Smooth muscle cell (in vitro differentiated cells): ENCODE results near the gene RASGRF2. TPM values are rescaled to one million over a fixed set of nuclear protein-coding genes. Genes with fewer than 3 reads are reported as not detected.
A peak's percentile ranks its signal among the peaks of the same experiment; 100 is the strongest.

Source experiments
- DNase-seq: peaks from one replicate; lab custom pipeline; 2025; ENCODE audit not compliant: unreplicated experiment; lab: John Stamatoyannopoulos, UW
- H2AFZ ChIP-seq: fragments of 200-600 bp; sonication (generic); 2 replicates; pipeline ENCODE4 v1.6.0; 2016; ENCODE audit warnings: antibody characterized with exemption, low read depth, mild to moderate bottlenecking
- H3F3A ChIP-seq: fragments of 200-600 bp; sonication (generic); 2 replicates; pipeline ENCODE4 v1.6.0; 2017; ENCODE audit warnings: antibody characterized with exemption, low read depth
- H3K27ac ChIP-seq: fragments of 200-600 bp; sonication (generic); 2 replicates; pipeline ENCODE4 v1.5.1; 2016; ENCODE audit warnings: low read depth, mild to moderate bottlenecking
- H3K27me3 ChIP-seq: fragments of 200-600 bp; sonication (generic); 2 replicates; pipeline ENCODE4 v1.6.1; 2016; ENCODE audit warnings: low read depth, mild to moderate bottlenecking
- H3K36me3 ChIP-seq: fragments of 200-600 bp; sonication (generic); 2 replicates; pipeline ENCODE4 v1.5.1; 2016; ENCODE audit warnings: low read depth
- H3K4me1 ChIP-seq: fragments of 200-600 bp; sonication (generic); 2 replicates; pipeline ENCODE4 v1.5.1; 2016; ENCODE audit warnings: low read depth
- H3K4me2 ChIP-seq: fragments of 200-600 bp; sonication (generic); 2 replicates; pipeline ENCODE4 v1.6.0; 2016; ENCODE audit warnings: mild to moderate bottlenecking
- H3K4me3 ChIP-seq: fragments of 200-600 bp; sonication (generic); 2 replicates; pipeline ENCODE4 v1.5.1; 2016; ENCODE audit warnings: mild to moderate bottlenecking
- H3K79me2 ChIP-seq: fragments of 200-600 bp; sonication (generic); 2 replicates; pipeline ENCODE4 v1.6.0; 2016; ENCODE audit warnings: low read depth, mild to moderate bottlenecking
- H3K9ac ChIP-seq: fragments of 200-600 bp; sonication (generic); 2 replicates; pipeline ENCODE4 v1.6.0; 2016; ENCODE audit warnings: low read depth
- H3K9me3 ChIP-seq: fragments of 200-600 bp; sonication (generic); replicated peaks from 2 replicates; pipeline ENCODE4 v1.5.1; 2016; ENCODE audit warnings: low read depth
- H4K20me1 ChIP-seq: fragments of 200-600 bp; sonication (generic); 2 replicates; pipeline ENCODE4 v1.6.0; 2016; ENCODE audit warnings: low read depth
- WGBS: methylation state at CpG from one replicate; pipeline ENCODE4 v1.1.7; 2016; ENCODE audit warnings: low lambda C conversion rate; 5-methylcytosine and 5-hydroxymethylcytosine counted together
- polyA plus RNA-seq: library from polyadenylated mRNA; unstranded; fragments of >200 nt; fragmentation: Nextera tagmentation; extraction: Ambion mirVana; gene quantifications from 2 replicates; pipeline ENCODE4 v1.2.1, GENCODE V29; 2016
- total RNA-seq: library from RNA; depleted of rRNA; stranded (reverse); fragments of >200 nt; gene quantifications from 2 replicates; pipeline ENCODE4 v1.2.3, GENCODE V29; 2014
- TF ChIP-seq, protein P1 (sequence below): fragments of 200-600 bp; sonication (generic); IDR thresholded peaks from 2 replicates; pipeline ENCODE4 v1.5.1; 2017; ENCODE audit warnings: borderline replicate concordance, mild to moderate bottlenecking, antibody characterized with exemption; ENCODE audit not compliant: insufficient read depth, poor library complexity, severe bottlenecking

Gene RASGRF2
- total and polyA plus RNA-seq, 2 experiments from 2014 or later: 11.1 to 24.7 TPM

DNA sequence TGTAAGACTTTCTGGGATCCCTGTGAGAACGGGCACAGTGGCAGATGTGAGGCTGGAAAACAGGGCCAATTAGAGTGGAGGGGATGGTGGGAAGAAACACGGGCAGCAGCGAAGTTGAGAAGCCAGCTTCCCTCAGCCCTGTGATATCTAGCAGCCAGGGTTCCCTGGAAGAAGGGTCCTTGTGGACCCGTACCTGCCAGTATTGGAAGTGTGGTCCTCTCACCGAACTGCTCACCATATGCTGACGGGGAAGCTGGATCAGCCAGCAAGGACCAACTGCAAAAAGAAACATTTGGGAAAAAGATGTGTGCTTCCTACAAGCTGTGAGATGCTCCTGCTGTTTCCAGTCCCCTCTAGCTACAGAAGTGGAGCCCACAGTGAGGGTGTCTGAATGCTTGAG is 286.5 kb downstream of the RASGRF2 start:
- TF ChIP-seq, protein P1, sequence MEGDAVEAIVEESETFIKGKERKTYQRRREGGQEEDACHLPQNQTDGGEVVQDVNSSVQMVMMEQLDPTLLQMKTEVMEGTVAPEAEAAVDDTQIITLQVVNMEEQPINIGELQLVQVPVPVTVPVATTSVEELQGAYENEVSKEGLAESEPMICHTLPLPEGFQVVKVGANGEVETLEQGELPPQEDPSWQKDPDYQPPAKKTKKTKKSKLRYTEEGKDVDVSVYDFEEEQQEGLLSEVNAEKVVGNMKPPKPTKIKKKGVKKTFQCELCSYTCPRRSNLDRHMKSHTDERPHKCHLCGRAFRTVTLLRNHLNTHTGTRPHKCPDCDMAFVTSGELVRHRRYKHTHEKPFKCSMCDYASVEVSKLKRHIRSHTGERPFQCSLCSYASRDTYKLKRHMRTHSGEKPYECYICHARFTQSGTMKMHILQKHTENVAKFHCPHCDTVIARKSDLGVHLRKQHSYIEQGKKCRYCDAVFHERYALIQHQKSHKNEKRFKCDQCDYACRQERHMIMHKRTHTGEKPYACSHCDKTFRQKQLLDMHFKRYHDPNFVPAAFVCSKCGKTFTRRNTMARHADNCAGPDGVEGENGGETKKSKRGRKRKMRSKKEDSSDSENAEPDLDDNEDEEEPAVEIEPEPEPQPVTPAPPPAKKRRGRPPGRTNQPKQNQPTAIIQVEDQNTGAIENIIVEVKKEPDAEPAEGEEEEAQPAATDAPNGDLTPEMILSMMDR: no peak
- no peaks in the 10 kb centered on the region for H3K36me3 ChIP-seq
- H3K9me3 ChIP-seq: no peaks in the 10 kb centered on the region
- H3K9ac ChIP-seq: no peak overlapping the region
- no peak overlapping the region for H3K4me3 ChIP-seq
- H4K20me1 ChIP-seq: no peaks in the 10 kb centered on the region
- WGBS: 95% methylated on average over 6 of the region's 6 CpGs
- peaks cover 2% of the 10 kb centered on the region for H3K79me2 ChIP-seq
- no peak overlapping the region for H3K4me2 ChIP-seq
- no peaks in the 10 kb centered on the region for H3K27me3 ChIP-seq
- H2AFZ ChIP-seq: no peak overlapping the region
- no peak for DNase-seq
- H3F3A ChIP-seq: no peaks in the 10 kb centered on the region
- H3K27ac ChIP-seq: peak overlapping the region; percentile 62
- peaks cover 25% of the 10 kb centered on the region for H3K4me1 ChIP-seq

DNA sequence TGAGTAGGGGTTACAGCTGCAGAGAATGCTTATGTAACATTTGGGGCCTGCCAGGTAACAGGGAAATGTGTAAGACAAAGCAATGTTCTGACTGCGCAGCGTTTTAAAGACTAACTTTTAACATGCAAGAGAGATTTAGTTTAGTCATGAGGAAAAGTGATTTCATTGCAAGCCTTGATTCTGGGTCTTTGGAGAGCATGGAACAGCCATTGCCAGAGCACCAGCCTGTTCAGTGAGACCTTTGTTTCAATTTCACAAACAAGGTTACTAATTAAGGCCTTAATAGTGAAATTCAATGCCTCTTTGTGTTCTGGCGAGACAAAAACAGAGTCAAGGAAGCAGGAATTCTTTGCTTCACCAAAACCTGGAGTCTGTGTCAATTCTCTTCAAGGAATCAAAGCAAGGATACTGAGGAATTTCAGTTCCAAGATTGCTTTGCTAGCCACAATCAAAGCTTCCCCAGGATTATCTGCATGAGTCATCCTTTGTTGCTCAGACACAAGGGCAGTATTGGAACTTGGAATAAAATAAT is 287.3 kb downstream of the RASGRF2 start:
- Histone ChIP-seq H3K4me2 (peak overlapping the region; percentile 34), H3K79me2 (peaks cover 5% of the 10 kb centered on the region), H3K4me3 (no peak overlapping the region), H3K36me3 (no peaks in the 10 kb centered on the region), H2AFZ (no peak overlapping the region), H4K20me1 (no peaks in the 10 kb centered on the region), H3K27me3 (no peaks in the 10 kb centered on the region), H3K27ac (peak overlapping the region; percentile 62), H3K9ac (no peak overlapping the region), H3F3A (no peaks in the 10 kb centered on the region), H3K9me3 (no peaks in the 10 kb centered on the region), H3K4me1 (peaks cover 25% of the 10 kb centered on the region)
- no peak for DNase-seq
- TF ChIP-seq, protein P1: no peak
- 75% methylated on average over 3 of the region's 3 CpGs for WGBS

DNA sequence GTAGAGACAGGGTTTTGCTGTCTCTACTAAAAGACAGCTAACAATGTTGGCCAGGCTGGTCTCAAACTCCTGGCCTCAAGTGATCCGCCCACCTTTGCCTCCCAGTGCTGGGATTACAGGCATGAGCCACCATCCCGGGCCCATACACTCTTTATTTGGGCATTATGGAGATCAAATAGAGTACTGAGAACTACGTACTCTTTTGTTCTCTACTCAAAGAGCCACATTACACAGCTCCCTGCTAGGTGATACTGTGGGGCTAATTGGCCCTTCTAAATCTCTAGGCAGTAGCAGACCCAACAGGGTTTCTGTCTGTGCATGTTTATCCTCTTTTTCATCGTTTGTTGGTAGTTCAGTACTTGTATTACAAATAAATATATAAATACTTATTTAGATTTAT is 289.1 kb downstream of the RASGRF2 start:
- H3K9me3 ChIP-seq: no peaks in the 10 kb centered on the region
- WGBS: 81% methylated on average over 4 of the region's 4 CpGs
- TF ChIP-seq, protein P1: no peak
- H3K4me2 ChIP-seq: no peak overlapping the region
- no peak overlapping the region for H3K27ac ChIP-seq
- H3K4me1 ChIP-seq: peaks cover 29% of the 10 kb centered on the region
- no peaks in the 10 kb centered on the region for H3K27me3 ChIP-seq
- no peaks in the 10 kb centered on the region for H3K36me3 ChIP-seq
- no peak overlapping the region for H3K9ac ChIP-seq
- DNase-seq: no peak
- no peak overlapping the region for H2AFZ ChIP-seq
- H4K20me1 ChIP-seq: no peaks in the 10 kb centered on the region
- H3F3A ChIP-seq: no peaks in the 10 kb centered on the region
- no peak overlapping the region for H3K4me3 ChIP-seq
- peaks cover 5% of the 10 kb centered on the region for H3K79me2 ChIP-seq

DNA sequence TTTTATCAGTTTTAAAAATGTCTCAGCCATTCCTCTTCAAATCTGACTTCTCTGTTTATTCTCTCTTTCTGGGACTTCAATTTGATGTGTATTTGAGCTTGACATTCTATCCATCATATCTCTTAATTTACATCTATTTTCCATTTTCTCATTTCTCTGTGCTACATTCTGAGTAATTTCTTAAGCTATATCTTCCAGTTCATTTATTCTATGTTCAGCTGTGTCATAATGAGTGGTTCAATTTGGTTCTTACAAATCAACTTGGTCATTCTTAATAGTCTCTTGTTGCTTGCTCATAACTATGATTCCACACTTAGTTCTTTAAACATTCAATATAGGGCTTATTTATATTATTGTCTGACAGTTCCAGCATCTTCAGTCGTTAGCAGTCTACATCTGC is 289.8 kb downstream of the RASGRF2 start:
- Histone ChIP-seq H3K4me3 (no peak overlapping the region), H3K79me2 (peaks cover 5% of the 10 kb centered on the region), H4K20me1 (no peaks in the 10 kb centered on the region), H3K27ac (no peak overlapping the region), H3F3A (no peaks in the 10 kb centered on the region), H3K4me1 (peaks cover 29% of the 10 kb centered on the region), H3K4me2 (no peak overlapping the region), H2AFZ (no peak overlapping the region), H3K36me3 (no peaks in the 10 kb centered on the region), H3K9ac (no peak overlapping the region), H3K9me3 (no peaks in the 10 kb centered on the region), H3K27me3 (no peaks in the 10 kb centered on the region)
- no peak for DNase-seq
- 100% methylated on average over 1 of the region's 1 CpG for WGBS
- TF ChIP-seq, protein P1: no peak
